HEK293 (cell line): ENCODE data around the gene PRDM7.

Experiments used
- ATF2 ChIP-seq: fragments of 450-650 bp; formaldehyde crosslinking; IDR thresholded peaks from 2 replicates; pipeline ENCODE4 v1.5.1; 2016; ENCODE audit warnings: missing biosample characterization, missing genetic modification characterization, low read depth
- CTCF ChIP-seq: fragments of 450-650 bp; formaldehyde crosslinking; IDR thresholded peaks from 2 replicates; pipeline ENCODE4 v1.5.1; 2016; ENCODE audit warnings: missing biosample characterization, missing genetic modification characterization
- HOXA7 ChIP-seq: sonication (generic); formaldehyde crosslinking; IDR thresholded peaks from 2 replicates; pipeline ENCODE4 v1.8.1; 2022; ENCODE audit warnings: missing genetic modification reagents, borderline replicate concordance
- REST ChIP-seq: fragments of 450-650 bp; formaldehyde crosslinking; IDR thresholded peaks from 2 replicates; pipeline ENCODE4 v1.5.1; 2016; ENCODE audit warnings: missing biosample characterization, missing genetic modification characterization
- SALL2 ChIP-seq: fragments of 450-650 bp; formaldehyde crosslinking; IDR thresholded peaks from 2 replicates; pipeline ENCODE4 v1.5.0; 2017; ENCODE audit warnings: missing biosample characterization, mild to moderate bottlenecking, missing genetic modification characterization, borderline replicate concordance
- TSHZ1 ChIP-seq: fragments of 450-650 bp; formaldehyde crosslinking; IDR thresholded peaks from 2 replicates; pipeline ENCODE4 v1.5.1; 2016; ENCODE audit warnings: missing biosample characterization, missing genetic modification characterization, borderline replicate concordance
- ZBTB7A ChIP-seq: fragments of 450-650 bp; formaldehyde crosslinking; IDR thresholded peaks from 2 replicates; pipeline ENCODE4 v1.5.1; 2016; ENCODE audit warnings: low read depth, missing biosample characterization, missing genetic modification characterization
- ZNF133 ChIP-seq: fragments of 450-650 bp; formaldehyde crosslinking; IDR thresholded peaks from 2 replicates; pipeline ENCODE4 v1.5.1; 2016; ENCODE audit warnings: missing biosample characterization, missing genetic modification characterization
- ZNF146 ChIP-seq: fragments of 450-650 bp; formaldehyde crosslinking; IDR thresholded peaks from 2 replicates; pipeline ENCODE4 v1.5.1; 2016; ENCODE audit warnings: missing biosample characterization, missing genetic modification characterization
- ZNF23 ChIP-seq: fragments of 450-650 bp; formaldehyde crosslinking; IDR thresholded peaks from 2 replicates; pipeline ENCODE4 v1.5.1; 2016; ENCODE audit warnings: missing biosample characterization, missing genetic modification characterization, borderline replicate concordance

GRCh38 chr16:90018652-90019542, 58.2 kb downstream of the PRDM7 start, which contains the start of gene DBNDD1:
- TF ChIP-seq CTCF (tag by site-specific recombination), result no peak
- TF ChIP-seq ZNF23 (tag by site-specific recombination), result no peak
- TF ChIP-seq ZNF133 (tag by site-specific recombination), result no peak
- no peak for TF ChIP-seq ATF2 (tag by site-specific recombination)
- no peak for TF ChIP-seq ZNF146 (tag by site-specific recombination)
- 0 out of 2 replicates have a peak, but pooled peaks have one; percentile 46 for TF ChIP-seq ZBTB7A (tag by site-specific recombination)
- no peak for TF ChIP-seq SALL2
- no peak for TF ChIP-seq HOXA7 (CRISPR knock-in tag)
- TF ChIP-seq TSHZ1, result no peak
- TF ChIP-seq REST (tag by site-specific recombination), result no peak
